ENCODE measurements around the gene TTYH1.
"Not testable (repeated sequence)": the region's sequence is repeated elsewhere in the genome, so short reads cannot be mapped to it uniquely, and the experiment has no call there.

The TTYH1 gene

GRCh38 chr19:54373781-54374631 lies 41.3 kb upstream of the TTYH1 start:
- Histone ChIP-seq H3K27me3 (peaks cover 9% of the 10 kb centered on the region), H3K36me3 (no peaks in the 10 kb centered on the region), H3K4me3 (ENCODE audit: low read depth, low read length) (no peak overlapping the region), H3K4me1 (no peaks in the 10 kb centered on the region), H3K9me3 (no peaks in the 10 kb centered on the region)
- TF ChIP-seq CTCF (IDR thresholded peaks at IDR 0.05; ENCODE audit: low read depth, low read length), result no peak
- no peak for DNase-seq

- not testable (repeated sequence) for DNase-seq; H3K36me3 ChIP-seq; H3K27me3 ChIP-seq; H3K9me3 ChIP-seq; H3K4me1 ChIP-seq; H3K4me3 ChIP-seq (ENCODE audit: low read depth, low read length)
These were observed 39.9 kb upstream of the TTYH1 start for GRCh38 chr19:54375181-54375938.

- Histone ChIP-seq H3K4me3 (ENCODE audit: low read depth, low read length) (no peak overlapping the region), H3K4me1 (no peaks in the 10 kb centered on the region), H3K27me3 (peaks cover 6% of the 10 kb centered on the region; the same call in 1 of the 2 replicates), H3K36me3 (no peaks in the 10 kb centered on the region), H3K9me3 (no peaks in the 10 kb centered on the region)
- no peak for DNase-seq
- TF ChIP-seq CTCF (IDR thresholded peaks at IDR 0.05; ENCODE audit: low read depth, low read length), result no peak
These were observed 38.5 kb upstream of the TTYH1 start for GRCh38 chr19:54376610-54377285.

- H3K4me3 ChIP-seq (ENCODE audit: low read depth, low read length), result no peak overlapping the region
- peaks cover 13% of the 10 kb centered on the region for H3K27me3 ChIP-seq
- no peak for TF ChIP-seq CTCF (IDR thresholded peaks at IDR 0.05; ENCODE audit: low read depth, low read length)
- H3K36me3 ChIP-seq, result no peaks in the 10 kb centered on the region
- no peak for DNase-seq
- no peaks in the 10 kb centered on the region for H3K9me3 ChIP-seq
- H3K4me1 ChIP-seq, result no peaks in the 10 kb centered on the region
These were observed 36.0 kb upstream of the TTYH1 start for GRCh38 chr19:54379187-54379678.

- Histone ChIP-seq H3K27me3 (peaks cover 26% of the 10 kb centered on the region), H3K4me3 (ENCODE audit: low read depth, low read length) (no peak overlapping the region)
- TF ChIP-seq CTCF (IDR thresholded peaks at IDR 0.05; ENCODE audit: low read depth, low read length), result no peak
These were observed 34.4 kb upstream of the TTYH1 start for GRCh38 chr19:54380897-54381296.

GRCh38 chr19:54382041-54382440 lies 33.2 kb upstream of the TTYH1 start:
- not testable (repeated sequence) for DNase-seq; H3K9me3 ChIP-seq; H3K36me3 ChIP-seq; H3K4me3 ChIP-seq (ENCODE audit: low read depth, low read length); H3K4me1 ChIP-seq
- peaks cover 33% of the 10 kb centered on the region for H3K27me3 ChIP-seq

More at GRCh38 chr19:54380897-54381296, 34.4 kb upstream of the TTYH1 start:
- Histone ChIP-seq H3K4me1 (no peaks in the 10 kb centered on the region), H3K9me3 (no peaks in the 10 kb centered on the region), H3K36me3 (no peaks in the 10 kb centered on the region)
- DNase-seq, result no peak

All from BE2C (cell line).